Endodermal cell (in vitro differentiated cells): ENCODE data around the gene SCUBE3. TPM values are rescaled to one million over a fixed set of nuclear protein-coding genes. Genes with fewer than 3 reads are reported as not detected.

Experiments used
- DNase-seq: peaks from one replicate; pipeline ENCODE4 v3.0.0-alpha.2; 2017
- H3K27ac ChIP-seq: 2 replicates; pipeline ENCODE4 v1.5.1; 2013; ENCODE audit warnings: mild to moderate bottlenecking, low read depth, low read length, moderate library complexity
- H3K27me3 ChIP-seq: 2 replicates; pipeline ENCODE4 v1.6.1; 2013; ENCODE audit warnings: mild to moderate bottlenecking, low read length, moderate library complexity; ENCODE audit not compliant: insufficient read depth, control insufficient read depth, poor library complexity, severe bottlenecking
- H3K36me3 ChIP-seq: 2 replicates; pipeline ENCODE4 v1.7.0; 2013; ENCODE audit warnings: mild to moderate bottlenecking, low read length, moderate library complexity; ENCODE audit not compliant: control insufficient read depth, insufficient read depth
- H3K4me1 ChIP-seq: one replicate; pipeline ENCODE4 v1.7.0; 2013; ENCODE audit warnings: low read length; ENCODE audit not compliant: control insufficient read depth, insufficient read depth
- H3K4me3 ChIP-seq: 2 replicates; pipeline ENCODE4 v1.5.1; 2013; ENCODE audit warnings: mild to moderate bottlenecking, low read length, moderate library complexity
- H3K9ac ChIP-seq: 2 replicates; pipeline ENCODE4 v1.6.1; 2013; ENCODE audit warnings: mild to moderate bottlenecking, low read length, moderate library complexity; ENCODE audit not compliant: poor library complexity, severe bottlenecking; ENCODE audit errors: extremely low read depth
- H3K9me3 ChIP-seq: 2 replicates; pipeline ENCODE4 v1.6.1; 2013; ENCODE audit warnings: mild to moderate bottlenecking, low read length, moderate library complexity; ENCODE audit not compliant: control insufficient read depth
- H3K27ac Mint-ChIP-seq: 2 replicates; pipeline ENCODE4 v1.8.0; 2020; ENCODE audit warnings: mixed read lengths
- H3K27me3 Mint-ChIP-seq: 2 replicates; pipeline ENCODE4 v1.8.0; 2021; ENCODE audit warnings: mild to moderate bottlenecking, mixed read lengths; ENCODE audit not compliant: insufficient read depth
- H3K36me3 Mint-ChIP-seq: 2 replicates; pipeline ENCODE4 v1.8.0; 2020; ENCODE audit warnings: low read depth, mixed read lengths
- H3K4me1 Mint-ChIP-seq: 2 replicates; pipeline ENCODE4 v1.8.0; 2020; ENCODE audit warnings: mixed read lengths
- H3K4me3 Mint-ChIP-seq: 2 replicates; pipeline ENCODE4 v1.8.0; 2020; ENCODE audit warnings: mild to moderate bottlenecking, moderate library complexity, mixed read lengths
- H3K9me3 Mint-ChIP-seq: 2 replicates; pipeline ENCODE4 v1.8.0; 2020; ENCODE audit warnings: mild to moderate bottlenecking, mixed read lengths
- CTCF ChIP-seq: fragments of 200-600 bp; sonication (generic); conservative IDR thresholded peaks from 2 replicates; pipeline ENCODE4 v1.5.0; 2021; ENCODE audit warnings: antibody characterized with exemption, mild to moderate bottlenecking
- WGBS, 2 experiments: methylation state at CpG; one replicate each; pipeline versions ENCODE4 v1.1.5 to v1.1.7; 2013; ENCODE audit warnings: missing lambda C conversion rate in 2 of 2, mixed read lengths in 1 of 2; ENCODE audit not compliant: insufficient coverage in 1 of 2, insufficient read length in 1 of 2; 5-methylcytosine and 5-hydroxymethylcytosine counted together
- total RNA-seq, 2 donors: library from RNA; stranded (reverse); fragmentation: NEBNext Ultra II Directional in 1 of 2; extraction: Animal tissue kit (Norgen Biotek cat#: 25700) in 1 of 2; gene quantifications; 2 replicates in 1 of 2; 3 replicates in 1 of 2; pipeline ENCODE4 v1.2.1, GENCODE V29; 2021

SCUBE3 gene
- total RNA-seq, 2 donors from 2014 or later = 0.27 to 0.86 TPM

- no peak for TF ChIP-seq CTCF
- Mint-ChIP-seq H3K4me1 (no peaks in the 10 kb centered on the region), H3K36me3 (peaks cover 58% of the 10 kb centered on the region), H3K9me3 (no peaks in the 10 kb centered on the region), H3K27ac (no peak overlapping the region), H3K27me3 (no peaks in the 10 kb centered on the region), H3K4me3 (no peak overlapping the region)
- no peak overlapping the region for H3K4me3 ChIP-seq
- DNase-seq = no peak
- no peaks in the 10 kb centered on the region for H3K9me3 ChIP-seq
- no peak overlapping the region for H3K27ac ChIP-seq
- WGBS, 2 experiments = 78% methylated on average over 2 of the region's 2 CpGs; no CpG with 5 or more reads in 1 of the 2 experiments
- H3K4me1 ChIP-seq = no peaks in the 10 kb centered on the region
- H3K36me3 ChIP-seq = peaks cover 42% of the 10 kb centered on the region
- H3K9ac ChIP-seq = no peak overlapping the region
- no peaks in the 10 kb centered on the region for H3K27me3 ChIP-seq
These were observed 69.6 kb downstream of the SCUBE3 start for GRCh38 chr6:35283361-35283760.

GRCh38 chr6:35287671-35288396, 74.1 kb downstream of the SCUBE3 start:
- Histone ChIP-seq H3K9ac (no peak overlapping the region), H3K4me1 (no peaks in the 10 kb centered on the region), H3K36me3 (peaks cover 45% of the 10 kb centered on the region), H3K27me3 (no peaks in the 10 kb centered on the region), H3K4me3 (no peak overlapping the region), H3K9me3 (no peaks in the 10 kb centered on the region), H3K27ac (no peak overlapping the region)
- WGBS, 2 experiments = 92 to 94% methylated on average over 9 to 12 of the region's 12 CpGs
- no peak for TF ChIP-seq CTCF
- H3K4me1 Mint-ChIP-seq = no peaks in the 10 kb centered on the region
- H3K9me3 Mint-ChIP-seq = no peaks in the 10 kb centered on the region
- H3K4me3 Mint-ChIP-seq = no peak overlapping the region
- no peaks in the 10 kb centered on the region for H3K27me3 Mint-ChIP-seq
- no peak for DNase-seq
- no peak overlapping the region for H3K27ac Mint-ChIP-seq
- H3K36me3 Mint-ChIP-seq = peaks cover 69% of the 10 kb centered on the region

GRCh38 chr6:35288834-35289233, 75.1 kb downstream of the SCUBE3 start:
- WGBS, 2 experiments = 58% methylated on average over 3 of the region's 4 CpGs; no CpG with 5 or more reads in 1 of the 2 experiments
- peaks cover 64% of the 10 kb centered on the region for H3K36me3 Mint-ChIP-seq

More at GRCh38 chr6:35288834-35289233, 75.1 kb downstream of the SCUBE3 start:
- Histone ChIP-seq H3K27me3 (no peaks in the 10 kb centered on the region), H3K27ac (no peak overlapping the region), H3K9ac (no peak overlapping the region), H3K4me1 (no peaks in the 10 kb centered on the region), H3K36me3 (peaks cover 36% of the 10 kb centered on the region), H3K4me3 (no peak overlapping the region), H3K9me3 (no peaks in the 10 kb centered on the region)
- Mint-ChIP-seq H3K27ac (no peak overlapping the region), H3K4me3 (no peak overlapping the region), H3K9me3 (no peaks in the 10 kb centered on the region), H3K27me3 (no peaks in the 10 kb centered on the region), H3K4me1 (no peaks in the 10 kb centered on the region)
- TF ChIP-seq CTCF = no peak
- DNase-seq = no peak
